ENCODE data around the gene DNMT1.

The DNMT1 gene

GRCh38 chr19:10137751-10138682, 56.7 kb downstream of the DNMT1 start:
- H3K4me3 ChIP-seq (ENCODE audit: low read depth, low read length): no peak overlapping the region
- no peak for TF ChIP-seq CTCF (IDR thresholded peaks at IDR 0.05; ENCODE audit: control insufficient read depth, extremely low read depth, insufficient read depth)
- no peak for DNase-seq (ENCODE audit: low read depth)

GRCh38 chr19:10136936-10137335, 57.8 kb downstream of the DNMT1 start:
- H3K4me3 ChIP-seq (ENCODE audit: low read depth, low read length): no peak overlapping the region
- no peak for TF ChIP-seq CTCF (IDR thresholded peaks at IDR 0.05; ENCODE audit: control insufficient read depth, extremely low read depth, insufficient read depth)
- DNase-seq (ENCODE audit: low read depth): no peak

GRCh38 chr19:10135551-10136334, 59.0 kb downstream of the DNMT1 start:
- no peak for DNase-seq (ENCODE audit: low read depth)
- TF ChIP-seq CTCF (IDR thresholded peaks at IDR 0.05; ENCODE audit: control insufficient read depth, extremely low read depth, insufficient read depth): no peak
- no peak overlapping the region for H3K4me3 ChIP-seq (ENCODE audit: low read depth, low read length)

GRCh38 chr19:10134040-10134439, 60.7 kb downstream of the DNMT1 start:
- no peak overlapping the region for H3K4me3 ChIP-seq (ENCODE audit: low read depth, low read length)
- TF ChIP-seq CTCF (IDR thresholded peaks at IDR 0.05; ENCODE audit: control insufficient read depth, extremely low read depth, insufficient read depth): no peak
- DNase-seq (ENCODE audit: low read depth): no peak

- no peak for DNase-seq (ENCODE audit: low read depth)
- H3K4me3 ChIP-seq (ENCODE audit: low read depth, low read length): no peak overlapping the region
- no peak for TF ChIP-seq CTCF (IDR thresholded peaks at IDR 0.05; ENCODE audit: control insufficient read depth, extremely low read depth, insufficient read depth)
These were observed 61.2 kb downstream of the DNMT1 start for GRCh38 chr19:10133596-10133995.

GRCh38 chr19:10132905-10133304, 61.8 kb downstream of the DNMT1 start:
- no peak for TF ChIP-seq CTCF (IDR thresholded peaks at IDR 0.05; ENCODE audit: control insufficient read depth, extremely low read depth, insufficient read depth)
- DNase-seq (ENCODE audit: low read depth): no peak
- no peak overlapping the region for H3K4me3 ChIP-seq (ENCODE audit: low read depth, low read length)
